ACHN (cell line): ENCODE results near the gene ARID3B.

Experiments used
- DNase-seq: peaks from one replicate; pipeline ENCODE4 v3.0.0-alpha.2; 2015
- in situ Hi-C: cut with HindIII; loops from 2 replicates; pipeline ENCODE4 v1.10.0; 2017; ENCODE audit warnings: low sequenced_read_pairs, low pct_ligation_motif_present, low pct_unique_long_range_greater_than_20kb

The ARID3B gene

GRCh38 chr15:74552773-74553441 lies 11.9 kb downstream of the ARID3B start:
- DNase-seq, result no peak
- in situ Hi-C loops, result no loop called here

- no peak for DNase-seq
- in situ Hi-C loops, result no loop called here
These were observed 14.2 kb downstream of the ARID3B start for GRCh38 chr15:74555192-74555591.

DNA sequence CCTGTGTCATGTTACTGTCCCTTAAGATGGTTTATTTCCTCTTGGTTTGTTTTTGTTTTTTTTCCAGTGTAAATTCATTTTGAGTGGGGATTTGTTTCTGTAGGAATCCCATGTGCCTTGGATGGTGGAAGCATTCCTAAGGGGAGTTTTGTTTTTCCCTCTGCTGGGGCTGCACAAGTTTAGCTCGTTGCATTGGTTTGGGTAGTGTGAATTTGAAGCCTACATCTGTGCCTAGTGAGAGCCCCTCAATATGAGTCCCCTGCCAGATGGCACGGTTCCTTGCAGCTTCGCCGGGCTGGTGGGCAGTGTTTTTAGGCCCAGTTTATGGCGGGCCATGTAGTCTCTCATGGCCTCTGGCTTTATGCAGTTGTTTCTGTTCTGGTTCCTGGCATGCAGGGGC lies 17.7 kb downstream of the ARID3B start:
- no peak for DNase-seq
- in situ Hi-C loops, result no loop called here

DNA sequence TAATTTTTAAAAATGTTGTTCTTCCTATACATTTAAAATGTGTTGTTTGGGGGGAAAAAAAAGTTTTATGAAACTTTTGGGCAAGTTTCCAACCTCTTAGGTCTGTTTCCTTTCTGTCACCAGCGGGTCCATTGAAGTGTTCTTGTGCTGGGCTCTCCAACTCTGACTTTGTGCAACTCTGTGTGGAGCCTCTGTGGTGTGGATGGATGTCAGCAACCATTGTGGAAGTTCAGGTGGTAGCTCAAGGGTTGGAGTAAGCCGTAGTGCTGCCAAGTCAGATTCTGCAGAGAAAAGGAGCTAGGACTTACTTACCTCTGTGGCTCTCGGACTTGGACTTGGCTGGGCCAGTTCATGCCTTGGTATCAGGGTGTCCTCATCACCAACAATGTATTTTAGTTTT lies 22.4 kb downstream of the ARID3B start:
- DNase-seq, result no peak
- in situ Hi-C loops, result no loop called here

DNA sequence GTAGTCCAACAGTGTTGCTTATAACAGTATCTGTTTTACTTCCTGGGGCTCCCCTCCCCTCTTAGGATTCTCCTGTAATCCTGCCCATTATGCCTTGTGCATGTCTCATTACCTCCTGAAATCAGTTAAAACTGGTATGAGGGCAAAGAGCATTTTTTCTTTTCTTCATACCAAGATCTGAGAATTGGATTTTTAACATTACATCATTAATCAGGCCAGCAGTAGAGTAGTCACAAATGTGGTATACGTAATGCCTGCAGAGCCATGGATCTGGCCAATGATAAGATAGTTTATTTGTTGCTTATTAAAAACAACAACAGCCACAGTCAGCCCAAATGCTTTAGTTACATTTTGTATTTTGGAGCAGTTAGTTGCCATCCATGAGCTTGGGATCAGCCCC lies 23.2 kb downstream of the ARID3B start:
- in situ Hi-C loops, result no loop called here
- DNase-seq, result no peak

DNA sequence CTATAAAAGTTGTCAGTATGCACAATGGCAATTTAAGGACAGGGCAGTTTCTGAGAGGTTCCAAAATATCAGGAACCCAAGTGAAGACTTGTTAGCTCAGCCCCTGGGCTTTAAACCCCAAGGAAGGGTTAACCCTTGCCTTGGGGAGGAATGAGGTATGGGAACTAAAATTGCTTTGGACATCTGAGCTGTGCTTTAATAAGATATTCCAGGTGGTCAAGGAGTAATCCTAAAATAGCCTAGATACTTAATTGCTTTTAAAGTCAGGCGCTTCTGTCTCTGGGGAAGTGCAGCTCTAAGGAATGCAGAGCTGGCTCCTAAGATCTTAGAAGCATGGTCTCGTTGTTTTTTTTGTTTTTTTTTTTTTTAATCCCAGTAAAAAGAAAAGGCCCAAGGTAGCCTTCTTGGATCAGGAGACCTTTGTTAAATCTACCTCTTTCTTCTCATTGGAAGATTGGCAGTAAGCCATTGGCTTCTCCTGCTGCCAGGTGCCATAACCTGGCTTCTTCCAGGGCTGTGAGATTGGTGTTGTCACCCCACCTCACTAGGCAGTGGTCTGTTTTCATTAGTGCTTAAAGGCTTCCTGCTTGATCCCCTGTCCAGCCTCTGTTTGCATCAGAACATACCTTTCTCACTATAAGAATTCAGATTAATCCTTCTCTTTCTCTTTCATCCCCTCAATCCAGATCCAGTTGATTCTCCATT lies 24.5 kb downstream of the ARID3B start:
- in situ Hi-C loops, result no loop called here
- no peak for DNase-seq

DNA sequence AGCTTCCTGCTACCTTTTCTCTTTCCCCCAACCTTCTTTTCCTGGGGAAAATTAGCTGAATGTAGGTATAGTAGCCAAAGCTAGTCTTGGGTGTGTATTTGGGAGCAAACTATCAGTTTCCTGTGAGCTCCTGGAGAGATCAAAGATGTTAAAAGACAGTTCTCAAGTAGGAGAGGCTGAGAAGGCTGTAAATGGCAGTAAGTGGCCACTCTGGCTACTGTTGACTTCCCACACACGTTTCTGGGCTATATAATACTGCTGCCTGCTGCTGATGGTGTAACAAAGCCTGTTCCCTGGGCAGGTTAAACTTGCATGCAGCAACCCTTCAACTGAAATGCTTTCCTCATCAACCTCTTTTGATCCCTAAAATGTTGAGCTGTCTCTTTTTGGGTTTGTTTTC lies 27.6 kb downstream of the ARID3B start:
- in situ Hi-C loops, result no loop called here
- no peak for DNase-seq

DNA sequence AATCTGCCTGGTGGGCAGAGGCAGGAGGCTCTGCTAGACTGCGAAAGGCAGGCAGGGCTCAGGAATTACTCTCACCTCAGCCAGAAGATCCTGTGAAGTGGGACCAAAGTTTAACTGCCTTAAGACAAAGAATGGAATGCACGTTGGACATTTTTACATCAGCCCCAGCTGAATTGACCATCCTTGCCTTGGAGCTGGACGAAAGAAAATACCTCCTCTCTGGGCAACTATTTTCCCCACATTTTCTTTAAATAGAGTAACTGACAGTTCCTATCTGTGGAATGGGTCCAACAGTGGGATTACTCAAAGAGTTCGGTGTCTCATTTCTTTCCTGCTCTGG lies 28.7 kb downstream of the ARID3B start:
- no peak for DNase-seq
- in situ Hi-C loops, result no loop called here

DNA sequence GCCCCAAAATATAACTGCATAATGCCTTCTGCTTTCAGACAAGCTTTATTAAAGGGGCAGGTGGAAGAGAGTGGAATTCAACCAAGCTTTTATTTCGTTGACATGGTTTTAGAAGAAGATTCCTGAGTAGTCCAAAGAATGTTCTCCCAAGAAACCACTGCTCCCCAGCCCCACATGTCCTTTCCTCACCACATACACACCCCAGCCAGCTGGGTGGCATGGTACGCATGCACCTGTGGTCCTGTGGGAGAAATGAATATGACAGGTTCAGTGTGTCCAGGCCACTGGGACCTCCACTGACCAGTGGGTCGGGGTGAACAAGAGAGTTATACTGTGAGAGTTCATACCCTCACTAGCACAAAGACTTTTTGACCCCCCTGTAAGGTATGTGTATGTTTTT lies 30.2 kb downstream of the ARID3B start:
- no peak for DNase-seq
- in situ Hi-C loops, result no loop called here

GRCh38 chr15:74573987-74574386 lies 33.0 kb downstream of the ARID3B start:
- no peak for DNase-seq
- in situ Hi-C loops, result no loop called here

- in situ Hi-C loops, result no loop called here
These were observed 37.5 kb downstream of the ARID3B start for GRCh38 chr15:74578496-74578994.

DNA sequence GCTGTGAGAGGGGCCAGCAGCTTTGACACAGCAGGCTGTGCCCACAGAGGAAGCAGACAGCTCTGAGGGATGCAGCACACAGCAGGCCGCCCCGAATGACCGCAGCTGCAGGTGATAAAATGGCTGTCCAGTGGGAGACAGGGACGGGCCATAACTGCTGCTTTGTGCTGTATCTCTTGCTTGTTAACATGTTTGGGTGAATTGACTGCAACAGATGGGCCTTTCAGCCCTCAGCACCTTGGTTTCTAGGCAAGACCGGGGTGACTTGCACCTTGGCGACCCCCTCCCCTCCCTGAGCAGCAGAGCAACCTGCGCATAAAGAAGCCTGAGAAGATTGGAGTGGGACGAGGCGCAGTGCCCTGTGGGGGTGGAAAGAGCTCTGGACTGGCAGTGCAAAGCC lies 38.0 kb downstream of the ARID3B start:
- in situ Hi-C loops, result no loop called here
- DNase-seq, result no peak

More at GRCh38 chr15:74578496-74578994, 37.5 kb downstream of the ARID3B start:
- no peak for DNase-seq

DNA sequence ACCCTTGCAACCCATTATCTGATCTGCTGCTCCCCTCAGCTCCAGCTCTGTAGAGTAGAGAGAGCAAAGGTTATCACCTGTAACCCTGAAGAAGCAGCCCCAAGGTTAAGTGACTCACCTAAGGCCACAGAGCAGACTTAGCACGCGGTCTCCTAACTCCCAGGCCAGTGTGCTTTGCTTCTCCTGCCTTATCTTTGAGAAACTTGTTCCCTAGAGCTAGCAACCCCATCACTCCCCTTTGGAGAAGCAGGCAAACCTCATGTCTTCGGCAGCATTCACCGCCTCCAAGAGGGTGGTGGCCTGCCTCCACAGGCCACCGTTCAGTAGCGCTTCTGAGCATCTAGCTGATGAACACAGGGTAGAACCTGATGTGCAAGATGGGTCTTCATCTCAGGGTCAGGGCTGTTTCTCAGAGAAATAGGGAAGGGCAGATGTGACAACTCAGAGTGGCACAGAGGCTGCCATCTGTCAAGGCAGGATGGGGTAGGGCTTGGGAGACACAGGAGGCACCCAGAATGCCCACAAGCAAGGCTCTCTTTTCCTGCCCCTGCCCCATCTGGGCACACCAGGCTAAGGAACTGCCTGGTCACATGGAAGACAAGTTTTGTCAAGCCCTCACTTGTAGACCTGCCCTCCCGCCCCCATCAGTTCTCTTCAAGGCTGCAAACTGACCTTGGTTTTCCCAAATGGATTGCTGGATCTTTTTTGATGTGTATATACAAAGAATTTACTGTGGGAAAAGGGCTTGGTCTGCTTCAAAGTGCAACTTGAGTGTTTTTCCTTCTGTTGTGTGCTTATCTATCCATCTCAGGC lies 39.7 kb downstream of the ARID3B start:
- in situ Hi-C loops, result no loop called here

DNA sequence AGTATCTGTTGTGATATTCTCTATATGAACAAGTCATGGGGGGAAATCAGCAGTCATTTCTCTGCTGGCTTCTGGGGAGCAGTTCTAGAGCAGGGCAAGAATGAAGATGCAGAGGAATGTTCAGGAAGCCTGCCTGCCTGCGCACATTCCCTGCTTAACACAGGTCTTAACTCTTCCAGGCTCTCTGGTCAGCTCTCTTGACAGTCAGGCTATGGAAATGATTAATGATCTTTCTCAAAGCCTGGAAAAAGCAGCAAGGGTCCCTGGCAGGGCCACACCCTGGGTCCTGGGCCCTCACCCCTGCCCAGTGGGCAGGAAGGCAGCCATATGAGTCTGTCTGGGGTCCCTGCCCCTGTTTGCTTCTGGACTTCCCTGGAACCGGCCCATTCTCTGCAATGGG lies 43.2 kb downstream of the ARID3B start:
- DNase-seq, result no peak
- in situ Hi-C loops, result no loop called here

More for the DNA sequence above, 39.7 kb downstream of the ARID3B start:
- DNase-seq, result no peak

- in situ Hi-C loops, result no loop called here
- DNase-seq, result no peak
These were observed 43.8 kb downstream of the ARID3B start for GRCh38 chr15:74584779-74585178.

DNA sequence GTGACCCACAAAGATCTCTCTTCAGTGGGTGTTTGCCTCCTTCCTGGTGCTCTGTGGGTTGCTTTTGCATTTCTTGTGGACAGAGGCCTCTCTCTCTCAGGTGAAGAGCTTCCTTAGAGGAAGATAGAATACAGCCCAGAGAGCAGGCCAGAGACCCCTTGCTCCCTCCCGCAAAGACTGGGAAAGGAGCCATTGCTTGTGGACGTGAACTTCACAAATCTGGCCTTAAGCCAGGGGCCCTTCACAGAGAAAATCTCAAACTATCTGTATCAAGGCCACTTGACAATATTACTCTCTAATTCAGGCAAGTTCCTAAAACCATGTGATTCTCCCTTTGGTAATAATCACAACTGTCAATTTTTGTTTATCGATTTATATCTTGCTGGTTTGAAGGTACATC lies 44.2 kb downstream of the ARID3B start:
- no peak for DNase-seq
- in situ Hi-C loops, result no loop called here

GRCh38 chr15:74585857-74586256 lies 44.8 kb downstream of the ARID3B start:
- no peak for DNase-seq
- in situ Hi-C loops, result no loop called here

- DNase-seq, result no peak
- in situ Hi-C loops, result no loop called here
These were observed 48.8 kb downstream of the ARID3B start for GRCh38 chr15:74589826-74590225.

DNA sequence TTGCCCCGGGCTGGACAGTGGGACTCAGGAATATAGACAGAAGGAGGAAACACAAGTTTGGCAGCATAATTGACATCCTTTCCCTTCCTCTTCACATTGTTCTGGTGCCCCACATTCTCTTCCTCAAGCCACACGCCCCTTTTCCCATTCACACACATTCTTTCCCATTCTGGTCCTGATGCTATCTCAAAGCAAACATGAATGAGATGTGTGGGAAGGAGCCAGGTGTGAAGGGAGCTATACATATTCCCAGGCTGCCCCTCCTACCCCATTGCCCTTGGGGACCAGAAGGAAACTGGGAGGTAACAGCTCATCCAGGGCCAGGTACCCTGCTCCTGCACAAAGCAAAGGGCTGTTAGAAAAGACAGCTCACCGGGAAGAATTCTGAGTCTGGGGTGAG lies 51.2 kb downstream of the ARID3B start:
- no peak for DNase-seq
- in situ Hi-C loops, result no loop called here
